Neural cell (in vitro differentiated cells): ENCODE data around the gene HMGCLL1.

Experiments
- CTCF ChIP-seq: fragments of 450-650 bp; IDR thresholded peaks from 2 replicates; pipeline ENCODE4 v1.5.1; 2014; ENCODE audit warnings: antibody characterized with exemption, mild to moderate bottlenecking, moderate library complexity; ENCODE audit not compliant: poor library complexity, severe bottlenecking
- EZH2 ChIP-seq: fragments of 200-600, 300-800 bp; shearing (Covaris generic), sonication (generic); IDR thresholded peaks from 2 replicates; pipeline ENCODE4 v1.6.1; 2014; ENCODE audit warnings: antibody characterized with exemption, low read length, borderline replicate concordance, mild to moderate bottlenecking; ENCODE audit not compliant: insufficient read depth, poor library complexity, severe bottlenecking
- SMC3 ChIP-seq: fragments of 450-650 bp; conservative IDR thresholded peaks from 2 replicates; pipeline ENCODE4 v1.6.1; 2014; ENCODE audit warnings: antibody characterized with exemption, mild to moderate bottlenecking, moderate library complexity; ENCODE audit not compliant: poor library complexity
- TF ChIP-seq, protein P1 (sequence below): IDR thresholded peaks from 2 replicates; pipeline ENCODE4 v1.6.1; 2012; ENCODE audit warnings: borderline replicate concordance

DNA sequence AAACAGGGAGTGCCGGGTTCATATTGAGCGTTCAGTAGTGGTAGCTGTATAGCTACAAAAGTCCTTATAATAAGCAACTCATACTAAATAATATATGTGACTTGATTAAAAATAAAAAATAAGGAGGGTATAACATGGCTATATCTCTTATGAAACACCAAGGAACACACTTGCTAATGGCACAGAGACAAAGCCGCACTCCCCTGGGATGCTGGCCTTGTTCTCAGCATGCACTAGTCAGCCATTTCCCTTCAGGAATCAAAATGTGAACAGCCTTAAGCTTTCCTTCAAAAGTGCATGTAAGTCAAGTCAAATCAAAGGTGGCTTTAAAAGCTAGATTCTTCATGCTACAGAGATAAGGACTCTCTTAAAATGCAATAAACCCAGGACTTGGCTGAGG is 9.4 kb downstream of the HMGCLL1 start:
- TF ChIP-seq CTCF (no peak), EZH2 (no peak), SMC3 (no peak)
- TF ChIP-seq, protein P1, sequence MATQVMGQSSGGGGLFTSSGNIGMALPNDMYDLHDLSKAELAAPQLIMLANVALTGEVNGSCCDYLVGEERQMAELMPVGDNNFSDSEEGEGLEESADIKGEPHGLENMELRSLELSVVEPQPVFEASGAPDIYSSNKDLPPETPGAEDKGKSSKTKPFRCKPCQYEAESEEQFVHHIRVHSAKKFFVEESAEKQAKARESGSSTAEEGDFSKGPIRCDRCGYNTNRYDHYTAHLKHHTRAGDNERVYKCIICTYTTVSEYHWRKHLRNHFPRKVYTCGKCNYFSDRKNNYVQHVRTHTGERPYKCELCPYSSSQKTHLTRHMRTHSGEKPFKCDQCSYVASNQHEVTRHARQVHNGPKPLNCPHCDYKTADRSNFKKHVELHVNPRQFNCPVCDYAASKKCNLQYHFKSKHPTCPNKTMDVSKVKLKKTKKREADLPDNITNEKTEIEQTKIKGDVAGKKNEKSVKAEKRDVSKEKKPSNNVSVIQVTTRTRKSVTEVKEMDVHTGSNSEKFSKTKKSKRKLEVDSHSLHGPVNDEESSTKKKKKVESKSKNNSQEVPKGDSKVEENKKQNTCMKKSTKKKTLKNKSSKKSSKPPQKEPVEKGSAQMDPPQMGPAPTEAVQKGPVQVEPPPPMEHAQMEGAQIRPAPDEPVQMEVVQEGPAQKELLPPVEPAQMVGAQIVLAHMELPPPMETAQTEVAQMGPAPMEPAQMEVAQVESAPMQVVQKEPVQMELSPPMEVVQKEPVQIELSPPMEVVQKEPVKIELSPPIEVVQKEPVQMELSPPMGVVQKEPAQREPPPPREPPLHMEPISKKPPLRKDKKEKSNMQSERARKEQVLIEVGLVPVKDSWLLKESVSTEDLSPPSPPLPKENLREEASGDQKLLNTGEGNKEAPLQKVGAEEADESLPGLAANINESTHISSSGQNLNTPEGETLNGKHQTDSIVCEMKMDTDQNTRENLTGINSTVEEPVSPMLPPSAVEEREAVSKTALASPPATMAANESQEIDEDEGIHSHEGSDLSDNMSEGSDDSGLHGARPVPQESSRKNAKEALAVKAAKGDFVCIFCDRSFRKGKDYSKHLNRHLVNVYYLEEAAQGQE = no peak
